Neural progenitor cell (in vitro differentiated cells): ENCODE results near the gene DPAGT1.

Experiments used
- CTCF ChIP-seq: fragments of 200-600 bp; sonication (generic); IDR thresholded peaks from 2 replicates; pipeline ENCODE4 v1.5.1; 2017; ENCODE audit warnings: antibody characterized with exemption, mild to moderate bottlenecking
- EZH2 ChIP-seq: fragments of 200-600 bp; sonication (generic); IDR thresholded peaks from 2 replicates; pipeline ENCODE4 v1.6.1; 2017; ENCODE audit warnings: antibody characterized with exemption, mild to moderate bottlenecking, moderate library complexity

GRCh38 chr11:119116601-119117000, 14.9 kb upstream of the DPAGT1 start:
- TF ChIP-seq CTCF (no peak), EZH2 (no peak)
